BLaER1 (cell line): ENCODE data around the gene OPRPN.

ENCODE experiments used
- H3K27ac ChIP-seq: shearing (Covaris generic); formaldehyde crosslinking; 2 replicates; pipeline ENCODE4 v1.8.1; 2022
- H3K27me3 ChIP-seq: shearing (Covaris generic); formaldehyde crosslinking; 2 replicates; pipeline ENCODE4 v1.8.1; 2022
- H3K36me3 ChIP-seq: shearing (Covaris generic); formaldehyde crosslinking; 2 replicates; pipeline ENCODE4 v1.8.1; 2022
- H3K4me1 ChIP-seq: shearing (Covaris generic); formaldehyde crosslinking; 2 replicates; pipeline ENCODE4 v1.8.1; 2022
- H3K4me2 ChIP-seq: shearing (Covaris generic); formaldehyde crosslinking; 2 replicates; pipeline ENCODE4 v1.8.1; 2022
- H3K4me3 ChIP-seq: shearing (Covaris generic); formaldehyde crosslinking; 2 replicates; pipeline ENCODE4 v1.8.1; 2022
- H3K9ac ChIP-seq: shearing (Covaris generic); formaldehyde crosslinking; 2 replicates; pipeline ENCODE4 v1.8.1; 2022
- H3K9me3 ChIP-seq: shearing (Covaris generic); formaldehyde crosslinking; 2 replicates; pipeline ENCODE4 v1.8.1; 2022
- H4K20me1 ChIP-seq: shearing (Covaris generic); formaldehyde crosslinking; 2 replicates; pipeline ENCODE4 v1.8.1; 2022
- Cebpa-rat ChIP-seq: shearing (Covaris generic); IDR thresholded peaks from 2 replicates; pipeline ENCODE4 v1.8.1; 2022

OPRPN gene

GRCh38 chr4:70449220-70449619 is 51.5 kb downstream of the OPRPN start:
- Histone ChIP-seq H3K36me3 (no peaks in the 10 kb centered on the region), H3K9me3 (no peaks in the 10 kb centered on the region), H3K27ac (no peak overlapping the region), H3K4me1 (no peaks in the 10 kb centered on the region), H3K27me3 (no peaks in the 10 kb centered on the region), H3K9ac (no peak overlapping the region), H3K4me2 (no peak overlapping the region), H3K4me3 (no peak overlapping the region), H4K20me1 (no peaks in the 10 kb centered on the region)
- TF ChIP-seq Cebpa-rat, result no peak

- Histone ChIP-seq H3K4me3 (no peak overlapping the region), H3K9ac (no peak overlapping the region), H3K9me3 (no peaks in the 10 kb centered on the region), H3K4me2 (no peak overlapping the region), H3K4me1 (no peaks in the 10 kb centered on the region), H3K27ac (no peak overlapping the region), H3K27me3 (no peaks in the 10 kb centered on the region), H4K20me1 (no peaks in the 10 kb centered on the region), H3K36me3 (no peaks in the 10 kb centered on the region)
- TF ChIP-seq Cebpa-rat, result no peak
Observed at GRCh38 chr4:70452946-70453345, 55.2 kb downstream of the OPRPN start.
